SHP77 treated with DMSO at 0.1 percent for 48 hours (cell line): ENCODE measurements around the gene STAT6.

Source experiments
- DNase-seq: peaks from one replicate; lab custom pipeline; 2025; lab: John Stamatoyannopoulos, UW

STAT6 gene

GRCh38 chr12:57048423-57049118 is 62.6 kb downstream of the STAT6 start:
- DNase-seq = no peak

GRCh38 chr12:57047981-57048380 is 63.2 kb downstream of the STAT6 start:
- no peak for DNase-seq

- DNase-seq = no peak
Measured at GRCh38 chr12:57046947-57047890, 63.9 kb downstream of the STAT6 start.

- DNase-seq = no peak
Measured at GRCh38 chr12:57046086-57046791, 64.9 kb downstream of the STAT6 start.
